VCaP (cell line): ENCODE results near the gene XPNPEP3.

ENCODE experiments used
- H3K27ac ChIP-seq: fragments of 450-650 bp; 2 replicates; pipeline ENCODE4 v1.5.1; 2017
- TF ChIP-seq, protein P1 (sequence below): fragments of 450-650 bp; conservative IDR thresholded peaks from 2 replicates; pipeline ENCODE4 v1.5.1; 2017; ENCODE audit warnings: mild to moderate bottlenecking, moderate library complexity

XPNPEP3 gene

DNA sequence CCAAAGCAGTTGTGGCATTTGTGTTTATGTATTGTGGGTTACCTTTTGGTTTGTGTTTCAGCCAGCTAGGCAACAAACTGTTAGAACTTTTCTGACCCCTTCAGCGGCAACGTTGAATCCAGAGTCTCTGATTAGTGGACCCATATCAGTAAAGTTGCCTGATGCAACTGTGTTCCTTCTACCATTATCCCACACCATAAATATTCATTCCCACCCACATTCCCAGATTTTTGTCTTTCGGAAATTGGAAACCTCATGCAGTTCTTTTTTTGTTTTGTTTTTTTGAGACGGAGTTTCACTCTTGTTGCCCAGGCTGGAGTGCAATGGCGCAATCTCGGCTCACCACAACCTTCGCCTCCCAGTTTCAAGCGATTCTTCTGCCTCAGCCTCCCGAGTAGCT lies 63.6 kb downstream of the XPNPEP3 start:
- H3K27ac ChIP-seq = no peak overlapping the region
- TF ChIP-seq, protein P1, sequence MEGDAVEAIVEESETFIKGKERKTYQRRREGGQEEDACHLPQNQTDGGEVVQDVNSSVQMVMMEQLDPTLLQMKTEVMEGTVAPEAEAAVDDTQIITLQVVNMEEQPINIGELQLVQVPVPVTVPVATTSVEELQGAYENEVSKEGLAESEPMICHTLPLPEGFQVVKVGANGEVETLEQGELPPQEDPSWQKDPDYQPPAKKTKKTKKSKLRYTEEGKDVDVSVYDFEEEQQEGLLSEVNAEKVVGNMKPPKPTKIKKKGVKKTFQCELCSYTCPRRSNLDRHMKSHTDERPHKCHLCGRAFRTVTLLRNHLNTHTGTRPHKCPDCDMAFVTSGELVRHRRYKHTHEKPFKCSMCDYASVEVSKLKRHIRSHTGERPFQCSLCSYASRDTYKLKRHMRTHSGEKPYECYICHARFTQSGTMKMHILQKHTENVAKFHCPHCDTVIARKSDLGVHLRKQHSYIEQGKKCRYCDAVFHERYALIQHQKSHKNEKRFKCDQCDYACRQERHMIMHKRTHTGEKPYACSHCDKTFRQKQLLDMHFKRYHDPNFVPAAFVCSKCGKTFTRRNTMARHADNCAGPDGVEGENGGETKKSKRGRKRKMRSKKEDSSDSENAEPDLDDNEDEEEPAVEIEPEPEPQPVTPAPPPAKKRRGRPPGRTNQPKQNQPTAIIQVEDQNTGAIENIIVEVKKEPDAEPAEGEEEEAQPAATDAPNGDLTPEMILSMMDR = no peak

GRCh38 chr22:40922484-40923303 lies 65.7 kb downstream of the XPNPEP3 start:
- H3K27ac ChIP-seq = peak overlapping the region; percentile 2; the same call in 1 of the 2 replicates
- TF ChIP-seq, protein P1 = peak; percentile 82

- TF ChIP-seq, protein P1 = no peak
Measured at GRCh38 chr22:40928657-40929056, 71.7 kb downstream of the XPNPEP3 start.

DNA sequence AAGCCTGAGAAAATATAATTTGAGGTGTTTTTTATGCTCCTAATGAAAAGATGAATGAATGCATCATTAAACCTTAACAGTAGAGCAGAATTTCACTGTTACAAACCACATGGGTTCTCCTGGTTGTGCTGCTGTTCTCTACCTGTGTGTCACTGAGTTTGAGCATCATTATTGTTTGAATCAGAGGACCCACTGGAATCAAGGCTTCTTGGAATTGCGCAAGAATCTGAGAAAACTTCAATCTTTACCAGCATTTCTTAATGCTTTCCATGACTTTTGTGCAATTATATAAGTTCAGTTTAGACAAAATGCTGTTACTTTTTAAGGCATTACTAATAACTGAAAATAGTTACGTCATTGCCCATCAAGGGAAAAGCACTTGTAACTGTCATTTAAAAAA lies 75.4 kb downstream of the XPNPEP3 start:
- TF ChIP-seq, protein P1 = no peak
- peak overlapping the region; percentile 32; the same call in 1 of the 2 replicates for H3K27ac ChIP-seq

More at GRCh38 chr22:40928657-40929056, 71.7 kb downstream of the XPNPEP3 start:
- peak overlapping the region; percentile 58 for H3K27ac ChIP-seq

DNA sequence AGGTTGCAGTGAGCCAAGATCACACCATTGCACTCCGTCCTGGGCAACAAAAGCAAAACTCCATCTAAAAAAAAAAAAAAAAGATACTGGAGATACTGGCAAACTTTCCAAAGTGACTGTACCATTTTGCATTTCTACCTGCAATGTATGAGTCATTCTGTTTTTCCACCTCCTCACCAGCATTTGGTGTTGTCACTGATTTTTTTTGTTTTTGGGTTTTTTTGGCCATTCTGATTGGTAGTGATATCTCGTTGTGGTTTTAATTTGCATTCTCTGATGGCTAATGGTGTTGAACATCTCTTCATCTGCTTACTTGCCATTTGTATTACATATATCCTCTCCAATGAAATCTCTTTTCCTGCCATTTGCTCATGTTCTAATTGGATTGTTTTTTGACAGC lies 82.3 kb downstream of the XPNPEP3 start:
- no peak overlapping the region for H3K27ac ChIP-seq
- TF ChIP-seq, protein P1 = no peak

DNA sequence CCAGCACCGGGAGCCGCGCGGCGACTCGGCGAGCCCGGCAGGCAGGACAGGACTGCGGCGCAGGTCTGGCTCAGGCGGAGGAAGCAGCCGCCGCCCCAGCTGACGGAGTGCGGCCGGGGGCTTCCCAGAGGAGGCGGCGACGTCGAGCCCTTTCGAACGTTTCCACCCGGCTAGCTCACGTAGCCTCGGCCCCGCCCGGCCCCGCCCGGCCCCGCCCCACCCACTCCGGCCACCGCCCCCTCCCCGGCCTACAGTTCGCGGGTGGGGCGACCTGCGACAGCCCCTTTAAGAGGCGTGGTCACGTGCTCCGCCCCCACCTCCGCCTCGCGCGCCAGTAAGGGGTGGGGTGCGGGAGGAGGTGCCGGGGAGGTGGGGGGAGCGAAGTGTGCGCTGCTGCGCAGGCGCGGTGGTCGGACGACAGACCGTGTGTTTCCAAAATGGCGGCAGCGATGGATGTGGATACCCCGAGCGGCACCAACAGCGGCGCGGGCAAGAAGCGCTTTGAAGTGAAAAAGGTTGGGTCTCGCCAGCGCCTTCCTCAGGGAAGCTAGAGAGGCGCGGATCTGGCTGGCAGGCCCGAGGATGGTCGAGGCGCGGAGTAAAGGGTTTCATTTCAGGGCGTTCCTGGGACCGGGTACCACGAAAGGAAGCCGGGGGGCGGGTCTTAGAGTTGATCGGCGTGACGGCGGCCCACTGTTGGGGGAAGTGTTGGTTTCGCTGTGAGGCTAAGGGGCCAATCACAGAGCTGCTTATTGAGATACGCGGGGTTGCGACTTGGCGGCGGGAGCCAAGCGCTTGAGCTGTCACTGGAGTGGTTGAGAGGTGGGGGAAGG lies 94.2 kb downstream of the XPNPEP3 start, which contains the start of gene RBX1:
RBX1 (plus strand) TSS at position 417 of the 833 bp plus-strand sequence; CDS start at position 438, 21 bp downstream.
- H3K27ac ChIP-seq = peak within 1 kb of the TSS; percentile 86

More for the DNA sequence above, 94.2 kb downstream of the XPNPEP3 start, which contains the start of gene RBX1:
- TF ChIP-seq, protein P1 = no peak
